ENCODE data around the gene PEX5L.

- TF ChIP-seq CTCF (IDR thresholded peaks at IDR 0.05; ENCODE audit: poor library complexity, severe bottlenecking) (no peak), EZH2 (IDR thresholded peaks at IDR 0.05; ENCODE audit: borderline replicate concordance, insufficient read depth, low read length, poor library complexity, severe bottlenecking) (no peak), TAF1 (IDR thresholded peaks at IDR 0.05; ENCODE audit: low read depth) (no peak), EP300 (conservative IDR thresholded peaks at IDR 0.05; ENCODE audit: poor library complexity, severe bottlenecking) (no peak), RAD21 (conservative IDR thresholded peaks at IDR 0.05) (no peak), POLR2AphosphoS5 (IDR thresholded peaks at IDR 0.05) (no peak), MXI1 (conservative IDR thresholded peaks at IDR 0.05; ENCODE audit: poor library complexity, severe bottlenecking) (no peak)
- TF ChIP-seq, protein P1, sequence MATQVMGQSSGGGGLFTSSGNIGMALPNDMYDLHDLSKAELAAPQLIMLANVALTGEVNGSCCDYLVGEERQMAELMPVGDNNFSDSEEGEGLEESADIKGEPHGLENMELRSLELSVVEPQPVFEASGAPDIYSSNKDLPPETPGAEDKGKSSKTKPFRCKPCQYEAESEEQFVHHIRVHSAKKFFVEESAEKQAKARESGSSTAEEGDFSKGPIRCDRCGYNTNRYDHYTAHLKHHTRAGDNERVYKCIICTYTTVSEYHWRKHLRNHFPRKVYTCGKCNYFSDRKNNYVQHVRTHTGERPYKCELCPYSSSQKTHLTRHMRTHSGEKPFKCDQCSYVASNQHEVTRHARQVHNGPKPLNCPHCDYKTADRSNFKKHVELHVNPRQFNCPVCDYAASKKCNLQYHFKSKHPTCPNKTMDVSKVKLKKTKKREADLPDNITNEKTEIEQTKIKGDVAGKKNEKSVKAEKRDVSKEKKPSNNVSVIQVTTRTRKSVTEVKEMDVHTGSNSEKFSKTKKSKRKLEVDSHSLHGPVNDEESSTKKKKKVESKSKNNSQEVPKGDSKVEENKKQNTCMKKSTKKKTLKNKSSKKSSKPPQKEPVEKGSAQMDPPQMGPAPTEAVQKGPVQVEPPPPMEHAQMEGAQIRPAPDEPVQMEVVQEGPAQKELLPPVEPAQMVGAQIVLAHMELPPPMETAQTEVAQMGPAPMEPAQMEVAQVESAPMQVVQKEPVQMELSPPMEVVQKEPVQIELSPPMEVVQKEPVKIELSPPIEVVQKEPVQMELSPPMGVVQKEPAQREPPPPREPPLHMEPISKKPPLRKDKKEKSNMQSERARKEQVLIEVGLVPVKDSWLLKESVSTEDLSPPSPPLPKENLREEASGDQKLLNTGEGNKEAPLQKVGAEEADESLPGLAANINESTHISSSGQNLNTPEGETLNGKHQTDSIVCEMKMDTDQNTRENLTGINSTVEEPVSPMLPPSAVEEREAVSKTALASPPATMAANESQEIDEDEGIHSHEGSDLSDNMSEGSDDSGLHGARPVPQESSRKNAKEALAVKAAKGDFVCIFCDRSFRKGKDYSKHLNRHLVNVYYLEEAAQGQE (IDR thresholded peaks at IDR 0.05; ENCODE audit: borderline replicate concordance): no peak
Observed at GRCh38 chr3:179745079-179745478, 291.7 kb downstream of the PEX5L start.
